OCI-LY3 (cell line): Measurements from ENCODE around the gene BICD1.
"Not testable (repeated sequence)": the region's sequence is repeated elsewhere in the genome, so short reads cannot be mapped to it uniquely, and the experiment has no call there.

Experiments used
- H2AFZ ChIP-seq: fragments of 200-600, 300-600 bp; shearing (Covaris generic); 2 replicates; pipeline ENCODE4 v1.6.0; 2014; ENCODE audit warnings: antibody characterized with exemption, low read depth, low read length
- H3K27ac ChIP-seq: fragments of 200-600, 300-600 bp; sonication (generic); 2 replicates; pipeline ENCODE4 v1.5.1; 2014; ENCODE audit warnings: mild to moderate bottlenecking, low read length, moderate library complexity, mixed read lengths
- H3K27me3 ChIP-seq: fragments of 200-600, 300-600 bp; sonication (generic); 2 replicates; pipeline ENCODE4 v1.6.1; 2014; ENCODE audit warnings: low read depth, low read length, mixed read lengths
- H3K36me3 ChIP-seq: fragments of 200-600, 300-600 bp; sonication (generic); replicated peaks from 2 replicates; pipeline ENCODE3; 2014; ENCODE audit warnings: low read depth, low read length, mixed read lengths
- H3K4me1 ChIP-seq: fragments of 300-600, 200-600 bp; sonication (generic); 2 replicates; pipeline ENCODE4 v1.6.1; 2014; ENCODE audit warnings: low read length, mixed read lengths
- H3K4me2 ChIP-seq: fragments of 200-600, 300-600 bp; sonication (generic); 2 replicates; pipeline ENCODE4 v1.6.1; 2014; ENCODE audit warnings: low read length, mixed read lengths
- H3K4me3 ChIP-seq: fragments of 300-600, 200-600 bp; sonication (generic); 2 replicates; pipeline ENCODE4 v1.5.1; 2014; ENCODE audit warnings: antibody characterized with exemption, mild to moderate bottlenecking, low read length, moderate library complexity
- H3K79me2 ChIP-seq: fragments of 300-600, 200-600 bp; shearing (Covaris generic); 2 replicates; pipeline ENCODE4 v1.6.1; 2014; ENCODE audit warnings: mild to moderate bottlenecking, low read length, mixed read lengths
- H3K9ac ChIP-seq: fragments of 300-600, 200-600 bp; shearing (Covaris generic); 2 replicates; pipeline ENCODE4 v1.6.0; 2014; ENCODE audit warnings: mild to moderate bottlenecking, low read length, moderate library complexity
- H3K9me3 ChIP-seq: fragments of 200-600, 300-600 bp; shearing (Covaris generic); 2 replicates; pipeline ENCODE4 v1.6.1; 2014; ENCODE audit warnings: low read length, mixed read lengths; ENCODE audit not compliant: insufficient read depth
- H4K20me1 ChIP-seq: fragments of 200-600, 300-600 bp; sonication (generic); 2 replicates; pipeline ENCODE4 v1.6.1; 2016; ENCODE audit warnings: low read length, mixed read lengths; ENCODE audit not compliant: insufficient read depth
- EZH2phosphoT487 ChIP-seq: fragments of 200-600 bp; shearing (Covaris generic); IDR thresholded peaks from 2 replicates; pipeline ENCODE4 v1.6.1; 2018; ENCODE audit warnings: antibody characterized with exemption, mixed run types, low read depth
- TF ChIP-seq, protein P1 (sequence below): fragments of 200-600, 300-600 bp; sonication (generic); IDR thresholded peaks from 2 replicates; pipeline ENCODE4 v1.5.1; 2014; ENCODE audit warnings: antibody characterized with exemption, low read length, low read depth

Gene BICD1

DNA sequence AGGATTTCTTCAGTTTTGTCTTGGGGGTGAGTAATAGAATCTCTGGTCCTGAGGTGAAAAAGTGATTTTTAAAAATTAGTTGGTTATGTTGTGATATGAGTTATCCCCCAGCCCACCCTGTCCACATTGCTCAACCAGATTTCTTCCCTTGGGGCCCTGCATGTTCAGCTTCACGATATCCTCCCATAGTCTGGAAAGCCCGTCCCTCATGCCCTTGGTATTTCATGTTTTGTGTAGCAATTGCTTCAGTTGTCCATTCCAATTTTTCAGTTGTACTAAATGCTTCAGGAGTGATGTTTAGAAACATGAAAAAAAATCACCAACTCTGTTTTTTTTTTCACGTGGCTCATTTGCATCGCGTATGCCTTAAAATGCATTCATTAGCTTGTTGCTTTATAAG is 17.5 kb upstream of the BICD1 start:
- no peaks in the 10 kb centered on the region for H3K9me3 ChIP-seq
- no peaks in the 10 kb centered on the region for H4K20me1 ChIP-seq
- H3K4me1 ChIP-seq: peaks cover 6% of the 10 kb centered on the region; the same call in 1 of the 2 replicates
- no peaks in the 10 kb centered on the region for H3K36me3 ChIP-seq
- TF ChIP-seq, protein P1, sequence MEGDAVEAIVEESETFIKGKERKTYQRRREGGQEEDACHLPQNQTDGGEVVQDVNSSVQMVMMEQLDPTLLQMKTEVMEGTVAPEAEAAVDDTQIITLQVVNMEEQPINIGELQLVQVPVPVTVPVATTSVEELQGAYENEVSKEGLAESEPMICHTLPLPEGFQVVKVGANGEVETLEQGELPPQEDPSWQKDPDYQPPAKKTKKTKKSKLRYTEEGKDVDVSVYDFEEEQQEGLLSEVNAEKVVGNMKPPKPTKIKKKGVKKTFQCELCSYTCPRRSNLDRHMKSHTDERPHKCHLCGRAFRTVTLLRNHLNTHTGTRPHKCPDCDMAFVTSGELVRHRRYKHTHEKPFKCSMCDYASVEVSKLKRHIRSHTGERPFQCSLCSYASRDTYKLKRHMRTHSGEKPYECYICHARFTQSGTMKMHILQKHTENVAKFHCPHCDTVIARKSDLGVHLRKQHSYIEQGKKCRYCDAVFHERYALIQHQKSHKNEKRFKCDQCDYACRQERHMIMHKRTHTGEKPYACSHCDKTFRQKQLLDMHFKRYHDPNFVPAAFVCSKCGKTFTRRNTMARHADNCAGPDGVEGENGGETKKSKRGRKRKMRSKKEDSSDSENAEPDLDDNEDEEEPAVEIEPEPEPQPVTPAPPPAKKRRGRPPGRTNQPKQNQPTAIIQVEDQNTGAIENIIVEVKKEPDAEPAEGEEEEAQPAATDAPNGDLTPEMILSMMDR: no peak
- no peak for TF ChIP-seq EZH2phosphoT487
- no peak overlapping the region for H2AFZ ChIP-seq
- no peak overlapping the region for H3K4me2 ChIP-seq
- no peaks in the 10 kb centered on the region for H3K27me3 ChIP-seq
- no peak overlapping the region for H3K27ac ChIP-seq
- no peak overlapping the region for H3K4me3 ChIP-seq
- no peak overlapping the region for H3K9ac ChIP-seq
- no peaks in the 10 kb centered on the region for H3K79me2 ChIP-seq

DNA sequence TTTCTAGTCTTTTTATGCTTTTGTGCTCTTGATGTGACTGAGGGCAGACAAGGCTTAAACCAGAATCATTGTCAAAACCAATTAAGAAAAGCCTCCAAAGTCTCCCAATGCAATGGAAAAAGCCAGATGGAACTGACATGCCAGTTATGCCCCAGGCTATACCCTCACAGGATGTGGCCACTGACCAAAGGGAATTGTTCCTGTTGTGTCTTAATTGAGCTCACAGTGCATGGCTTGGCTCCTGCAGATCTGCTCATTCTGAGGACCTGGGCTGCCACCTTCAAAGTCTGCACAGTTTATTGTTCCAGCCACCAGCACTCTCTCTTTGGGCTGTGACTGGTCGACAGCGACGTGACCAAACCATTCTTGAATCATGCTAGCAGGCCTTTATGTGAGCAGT is 17.1 kb upstream of the BICD1 start:
- Histone ChIP-seq H3K4me2 (no peak overlapping the region), H3K4me1 (peaks cover 6% of the 10 kb centered on the region; the same call in 1 of the 2 replicates), H3K27me3 (no peaks in the 10 kb centered on the region), H3K79me2 (no peaks in the 10 kb centered on the region), H4K20me1 (no peaks in the 10 kb centered on the region), H3K9me3 (no peaks in the 10 kb centered on the region), H2AFZ (no peak overlapping the region), H3K27ac (no peak overlapping the region), H3K4me3 (no peak overlapping the region), H3K9ac (no peak overlapping the region), H3K36me3 (no peaks in the 10 kb centered on the region)
- TF ChIP-seq EZH2phosphoT487: no peak
- TF ChIP-seq, protein P1: no peak

DNA sequence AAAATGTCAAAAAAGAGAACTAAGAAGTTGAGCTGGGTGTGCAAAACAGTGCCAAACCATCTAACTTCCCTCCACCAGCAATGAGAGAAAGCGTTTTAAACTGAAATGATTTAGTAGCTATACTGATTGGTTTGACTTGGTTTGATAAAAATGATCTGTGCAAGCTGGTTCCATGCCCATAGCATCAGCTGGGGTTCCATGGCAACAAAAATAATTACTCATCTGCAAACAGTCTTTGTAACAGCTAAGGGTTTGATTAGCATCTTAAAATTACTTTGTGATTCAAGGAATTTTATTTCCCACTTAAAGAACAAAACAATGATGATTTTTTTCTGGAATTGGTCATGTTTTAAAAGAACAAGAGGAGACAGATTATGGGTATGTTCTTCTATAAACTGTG is 15.0 kb upstream of the BICD1 start:
- Histone ChIP-seq H3K36me3 (no peaks in the 10 kb centered on the region), H4K20me1 (no peaks in the 10 kb centered on the region), H3K27me3 (no peaks in the 10 kb centered on the region), H3K9ac (no peak overlapping the region), H3K9me3 (no peaks in the 10 kb centered on the region), H3K4me3 (no peak overlapping the region), H3K4me2 (no peak overlapping the region), H3K27ac (no peak overlapping the region), H3K79me2 (no peaks in the 10 kb centered on the region), H3K4me1 (peaks cover 6% of the 10 kb centered on the region; the same call in 1 of the 2 replicates), H2AFZ (no peak overlapping the region)
- TF ChIP-seq, protein P1: no peak
- TF ChIP-seq EZH2phosphoT487: no peak

DNA sequence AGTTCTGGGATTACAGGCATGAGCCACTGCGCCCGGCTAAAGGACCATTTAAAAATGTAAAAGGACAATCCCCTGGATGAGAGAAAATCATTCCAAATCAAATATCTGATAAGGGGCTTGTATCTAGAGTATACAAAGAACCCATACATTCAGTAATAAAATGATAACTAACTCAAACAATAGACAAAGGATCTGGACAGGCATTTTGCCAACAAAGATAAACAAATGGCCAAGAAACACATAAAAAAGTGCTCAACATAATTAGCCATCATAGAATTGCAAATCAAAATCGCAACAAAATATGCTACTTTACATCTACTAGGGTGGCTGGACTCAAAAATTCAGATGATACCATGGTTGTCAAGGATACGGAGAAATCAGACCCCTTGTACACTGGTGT is 8.5 kb upstream of the BICD1 start:
- Histone ChIP-seq H3K4me2 (no peak overlapping the region), H4K20me1 (no peaks in the 10 kb centered on the region), H3K9me3 (no peaks in the 10 kb centered on the region), H3K4me1 (no peaks in the 10 kb centered on the region), H3K9ac (no peak overlapping the region), H3K79me2 (no peaks in the 10 kb centered on the region), H3K36me3 (no peaks in the 10 kb centered on the region), H3K27ac (no peak overlapping the region), H3K4me3 (no peak overlapping the region), H2AFZ (no peak overlapping the region), H3K27me3 (no peaks in the 10 kb centered on the region)
- TF ChIP-seq, protein P1: no peak
- no peak for TF ChIP-seq EZH2phosphoT487

DNA sequence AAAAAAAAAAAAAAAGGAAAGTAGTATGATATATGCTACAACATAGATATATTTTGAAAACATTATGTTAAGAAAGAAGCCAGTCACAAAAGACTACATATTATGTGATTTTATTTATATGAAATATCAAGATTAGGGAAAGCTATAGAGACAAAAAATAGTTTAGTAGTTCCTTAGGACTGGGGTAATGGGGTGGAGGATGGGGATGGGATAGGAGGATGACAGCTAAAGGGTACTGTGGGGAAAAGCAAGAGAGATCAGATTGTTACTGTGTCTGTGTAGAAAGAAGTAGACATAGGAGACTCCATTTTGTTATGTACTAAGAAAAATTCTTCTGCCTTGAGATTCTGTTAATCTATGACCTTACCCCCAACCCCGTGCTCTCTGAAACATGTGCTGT is 7.4 kb upstream of the BICD1 start:
- not testable (repeated sequence) for H3K4me1 ChIP-seq, H2AFZ ChIP-seq, H4K20me1 ChIP-seq, H3K4me3 ChIP-seq, H3K9me3 ChIP-seq, H3K4me2 ChIP-seq, H3K79me2 ChIP-seq, H3K27me3 ChIP-seq, H3K9ac ChIP-seq, H3K36me3 ChIP-seq, H3K27ac ChIP-seq
